NCI-H460 (cell line): ENCODE results near the gene SGO2. TPM values are rescaled to one million over a fixed set of nuclear protein-coding genes. Genes with fewer than 3 reads are reported as not detected.
"Not testable (repeated sequence)": the region's sequence is repeated elsewhere in the genome, so short reads cannot be mapped to it uniquely, and the experiment has no call there.

Experiments used
- DNase-seq: peaks from one replicate; pipeline ENCODE4 v3.0.0-alpha.2; 2016; ENCODE audit warnings: low read depth; ENCODE audit errors: extremely low read depth
- total RNA-seq: library from RNA; depleted of rRNA; stranded (reverse); fragments of >200 nt; shearing (Covaris generic); gene quantifications from 2 replicates; pipeline ENCODE4 v1.2.3, GENCODE V29; 2014

The SGO2 gene
- total RNA-seq, 1 experiment from 2014 or later: 20.9 TPM

GRCh38 chr2:200523158-200523557, 2.8 kb upstream of the SGO2 start:
- DNase-seq: no peak

DNA sequence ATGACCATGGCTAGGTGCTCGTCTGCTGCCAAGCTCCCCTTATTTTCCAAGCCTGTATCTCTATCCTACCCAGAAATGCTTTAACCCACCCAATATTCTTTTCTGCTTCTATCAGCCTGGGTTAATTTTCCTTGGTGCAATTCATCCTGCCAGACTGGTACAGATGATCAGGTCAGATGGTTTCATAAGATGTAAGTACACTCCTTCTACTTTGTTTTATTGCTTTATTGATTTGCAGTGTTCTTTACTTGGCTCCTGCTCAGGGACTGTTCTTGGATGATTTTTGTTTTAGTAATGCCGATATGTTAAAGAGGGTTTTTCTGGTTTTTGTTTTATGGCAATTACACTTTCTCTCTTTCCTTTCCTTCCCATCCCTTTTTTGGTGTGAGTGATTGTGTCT, 2.4 kb upstream of the SGO2 start:
- DNase-seq: no peak

- DNase-seq: no peak
Measured at GRCh38 chr2:200525066-200525465, 941 bp upstream of the SGO2 start.

- no peak for DNase-seq
Measured at GRCh38 chr2:200525551-200525881, 491 bp upstream of the SGO2 start.

DNA sequence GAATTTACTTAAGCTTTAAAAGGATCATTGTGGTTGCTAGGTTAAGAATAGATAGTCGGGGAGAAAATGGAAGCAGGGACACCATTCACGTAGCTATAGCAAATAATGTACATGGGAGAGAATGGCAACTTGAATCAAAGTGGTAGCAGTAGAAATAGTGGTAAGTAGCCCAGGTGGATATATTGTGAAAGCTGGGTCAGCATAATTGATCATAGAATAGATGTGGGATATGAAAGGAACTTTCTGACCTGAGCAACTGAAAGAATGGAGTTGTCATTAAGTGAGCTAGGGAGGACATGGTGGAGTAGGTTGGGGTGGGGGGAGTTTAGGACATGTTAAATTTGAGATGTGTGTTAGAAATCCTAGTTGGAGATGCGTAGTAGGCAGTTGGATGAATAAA, 2.2 kb downstream of the SGO2 start:
- no peak for DNase-seq

DNA sequence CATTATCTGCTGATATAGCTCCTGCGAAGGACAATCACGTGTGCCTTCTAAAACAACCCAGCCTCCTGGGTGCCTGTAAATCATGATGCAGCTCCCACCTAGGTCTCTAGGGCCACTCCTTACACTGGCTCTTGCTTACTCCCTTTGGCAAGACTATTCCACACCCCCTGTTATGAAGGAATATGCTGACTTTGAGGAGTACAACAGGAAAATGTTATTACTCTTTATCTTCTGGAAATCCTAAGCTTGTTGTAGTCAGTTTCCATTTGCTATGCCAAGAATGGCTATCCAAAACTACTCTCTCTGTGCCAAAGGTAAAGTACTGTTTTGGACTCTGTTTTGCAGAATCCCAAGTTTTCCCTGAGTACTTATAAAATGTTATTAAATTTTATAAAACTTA, 7.7 kb downstream of the SGO2 start:
- DNase-seq: no peak

DNA sequence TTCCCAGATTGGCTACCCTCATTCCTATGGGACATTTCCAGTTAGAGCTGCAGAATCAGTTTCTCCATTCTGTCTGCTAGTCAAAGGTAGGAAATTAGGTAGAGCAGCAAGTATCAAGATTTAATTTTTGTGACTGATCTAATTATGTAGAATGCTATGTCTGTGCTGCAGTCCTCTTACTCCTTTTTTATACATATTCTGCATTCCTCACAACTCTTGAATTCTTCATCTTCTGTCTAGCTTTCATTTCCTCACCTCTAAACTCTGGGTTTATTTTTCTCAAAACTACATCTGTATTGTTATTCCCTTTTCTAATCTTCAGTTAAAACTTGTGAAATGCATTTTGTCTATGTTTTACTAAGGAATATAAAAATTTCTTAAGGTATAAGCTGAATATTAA, 8.6 kb downstream of the SGO2 start:
- DNase-seq: no peak

DNA sequence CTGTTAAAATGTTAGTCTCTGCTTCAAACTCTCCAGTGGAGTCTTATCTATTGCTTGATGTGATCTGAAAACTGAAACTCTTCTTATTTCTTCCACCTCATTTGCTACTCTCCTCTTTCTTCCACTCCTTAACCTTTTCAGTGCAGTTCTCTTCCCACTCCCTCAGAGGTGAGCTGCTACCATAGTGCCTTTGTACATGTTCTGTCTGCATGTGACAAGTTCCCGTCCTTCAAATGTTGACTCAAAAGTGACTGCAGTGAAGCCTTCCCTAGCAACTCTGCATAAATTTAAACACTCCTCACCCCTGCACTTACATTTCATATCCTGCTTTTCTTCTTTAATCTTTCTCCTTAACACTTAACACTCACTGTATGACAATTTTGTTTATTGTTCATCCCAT, 12.1 kb downstream of the SGO2 start:
- no peak for DNase-seq

DNA sequence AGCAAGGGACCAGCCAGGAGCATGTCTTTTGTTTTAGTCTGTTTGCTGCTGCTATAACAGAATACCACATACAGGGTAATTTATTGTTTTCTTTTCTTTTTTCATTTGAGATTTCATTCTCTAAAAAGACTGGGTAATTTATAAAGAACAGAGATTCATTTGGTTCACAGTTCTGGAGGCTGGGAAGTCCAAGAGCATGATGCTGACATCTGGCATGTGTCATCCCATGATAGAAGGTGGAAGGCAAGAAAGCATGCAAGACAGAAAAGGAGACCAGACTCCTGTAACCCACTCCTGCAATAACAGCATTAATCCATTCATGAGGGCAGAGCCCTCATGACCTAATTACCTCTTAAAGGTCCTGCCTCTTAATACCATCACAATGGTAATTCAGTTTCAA, 14.8 kb downstream of the SGO2 start:
- DNase-seq: no peak

- not testable (repeated sequence) for DNase-seq
Measured at GRCh38 chr2:200566596-200566995, 40.6 kb downstream of the SGO2 start.

- no peak for DNase-seq
Measured at GRCh38 chr2:200567932-200568331, 41.9 kb downstream of the SGO2 start.

DNA sequence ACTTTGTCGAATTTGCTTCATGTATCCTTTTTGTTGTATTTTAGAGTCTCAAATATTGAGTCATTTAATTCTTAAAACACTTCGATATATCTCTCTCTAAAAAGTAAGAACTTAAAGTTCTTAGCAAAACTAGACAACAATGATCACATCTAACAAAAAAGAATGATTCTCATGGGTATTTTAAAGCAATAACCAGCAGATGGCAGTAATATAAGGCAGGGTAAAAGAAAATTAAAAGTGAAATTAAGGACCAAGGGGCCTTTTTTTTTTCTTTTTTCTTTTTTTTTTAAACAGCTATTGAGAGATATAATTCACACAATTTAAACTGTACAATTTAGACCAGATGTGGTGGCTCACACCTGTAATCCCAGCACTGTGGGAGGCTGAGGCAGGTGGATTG, 50.0 kb downstream of the SGO2 start:
- DNase-seq: peak; percentile 17

DNA sequence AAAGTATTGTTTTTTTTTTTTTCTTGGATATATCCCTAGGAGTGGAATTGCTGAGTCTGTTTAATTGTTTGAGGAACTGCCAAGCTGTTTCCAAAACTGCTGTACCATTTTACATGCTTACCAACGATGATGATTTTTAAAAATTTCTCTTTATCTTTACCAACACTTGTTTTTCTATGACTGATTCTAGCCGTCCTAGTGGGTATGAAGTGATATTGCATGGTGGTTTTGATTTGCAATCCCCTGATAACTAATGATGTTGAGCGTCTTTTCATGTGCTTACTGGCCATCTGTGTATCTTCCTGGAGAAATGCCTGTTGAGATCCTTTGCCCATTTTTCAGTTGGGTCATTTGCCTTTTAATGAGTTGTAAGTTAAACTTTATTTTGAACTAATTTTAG, 51.0 kb downstream of the SGO2 start:
- DNase-seq: no peak

DNA sequence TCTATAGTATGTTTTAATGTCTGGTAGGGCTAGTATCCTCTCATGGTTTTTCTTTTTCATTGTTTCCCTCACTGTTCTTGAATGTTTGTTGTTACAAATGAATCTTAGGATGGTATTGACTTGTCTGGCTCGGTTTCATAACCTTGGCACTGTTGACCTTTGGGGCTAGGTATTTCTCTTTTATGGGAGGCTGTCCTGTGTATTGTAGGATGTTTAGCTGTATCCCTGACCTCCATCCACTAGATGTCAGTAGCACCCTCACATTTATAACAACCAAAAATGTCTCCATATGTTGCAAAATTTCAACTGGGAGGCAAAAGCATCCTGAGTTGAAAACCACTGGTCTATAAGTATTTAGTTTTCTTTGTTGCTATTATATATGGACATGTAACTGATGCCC, 52.8 kb downstream of the SGO2 start:
- peak; percentile 45 for DNase-seq

DNA sequence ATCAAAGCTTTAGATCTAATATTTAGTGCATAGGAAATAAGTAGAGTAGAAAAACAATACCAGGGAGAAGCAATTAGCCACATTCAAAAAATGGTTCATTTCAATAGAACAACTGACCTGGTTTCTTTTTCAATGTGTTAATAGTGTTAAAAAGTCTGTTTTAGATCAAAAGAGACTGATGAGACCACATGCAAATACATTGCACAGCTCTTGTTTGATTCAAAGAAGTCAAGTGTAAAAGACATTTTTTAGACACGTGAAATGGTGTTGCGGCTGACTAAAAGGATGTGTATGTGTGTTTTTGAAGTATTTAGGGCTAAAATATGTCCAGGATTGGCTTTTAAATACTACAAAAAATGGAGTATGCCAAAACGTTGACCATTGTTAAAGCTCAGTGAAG, 58.6 kb downstream of the SGO2 start:
- no peak for DNase-seq

DNA sequence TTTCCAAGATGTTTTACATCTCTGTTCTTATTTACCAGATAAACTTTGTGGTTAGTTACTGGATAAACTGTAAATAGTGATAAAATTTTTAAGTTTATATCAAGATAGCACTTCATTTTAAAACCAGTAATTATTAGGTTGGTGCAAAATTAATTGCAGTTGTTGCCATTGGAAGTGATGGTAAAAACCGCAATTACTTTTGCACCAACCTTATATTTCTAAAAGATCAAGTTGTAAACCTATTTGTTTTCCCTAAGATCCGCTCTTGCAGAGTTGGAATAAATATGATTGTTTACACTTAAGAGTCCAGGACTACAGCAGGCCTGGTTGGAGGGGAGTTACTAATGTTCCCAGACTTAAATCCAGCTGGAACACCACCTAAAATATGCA, 59.3 kb downstream of the SGO2 start:
- no peak for DNase-seq

- no peak for DNase-seq
Measured at GRCh38 chr2:200585730-200586643, 60.0 kb downstream of the SGO2 start, which contains the start of gene AOX1. TSS of gene AOX1 (plus strand) at chr2:200586014. CDS start at chr2:200586109, 95 bp downstream.

- DNase-seq: no peak
Measured at GRCh38 chr2:200586644-200586975, 60.6 kb downstream of the SGO2 start.

- DNase-seq: no peak
Measured at GRCh38 chr2:200587007-200587616, 61.1 kb downstream of the SGO2 start.

DNA sequence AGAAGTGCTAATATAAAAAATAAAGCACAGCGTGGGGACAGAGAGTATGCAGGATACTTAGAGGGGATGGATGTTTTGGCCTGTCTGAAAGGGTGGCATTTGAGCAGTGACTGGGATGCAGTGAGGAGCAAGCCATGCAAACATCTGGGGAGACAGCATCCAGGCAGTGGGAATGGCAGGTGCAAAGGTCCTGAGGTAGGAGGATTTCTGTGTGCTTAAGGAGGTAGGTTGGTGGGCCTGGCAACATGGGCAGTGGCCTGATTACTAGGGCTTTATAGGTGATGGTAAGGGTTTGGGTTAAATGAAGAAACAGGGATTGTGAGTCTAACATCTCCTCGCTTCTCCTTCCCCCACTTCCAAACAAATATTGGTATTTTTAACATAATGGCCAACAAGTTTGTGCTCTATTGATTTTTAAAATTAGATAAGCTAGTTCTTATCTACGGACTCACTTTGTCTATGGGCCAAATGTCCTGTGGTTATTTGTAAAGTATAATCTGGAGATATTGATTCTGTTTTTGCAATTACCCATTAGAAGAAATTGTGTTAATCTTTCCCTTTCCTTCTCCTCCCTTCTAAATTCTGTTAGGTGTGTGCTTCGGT, 62.2 kb downstream of the SGO2 start:
- DNase-seq: no peak

- no peak for DNase-seq
Measured at GRCh38 chr2:200590090-200590489, 64.1 kb downstream of the SGO2 start.

DNA sequence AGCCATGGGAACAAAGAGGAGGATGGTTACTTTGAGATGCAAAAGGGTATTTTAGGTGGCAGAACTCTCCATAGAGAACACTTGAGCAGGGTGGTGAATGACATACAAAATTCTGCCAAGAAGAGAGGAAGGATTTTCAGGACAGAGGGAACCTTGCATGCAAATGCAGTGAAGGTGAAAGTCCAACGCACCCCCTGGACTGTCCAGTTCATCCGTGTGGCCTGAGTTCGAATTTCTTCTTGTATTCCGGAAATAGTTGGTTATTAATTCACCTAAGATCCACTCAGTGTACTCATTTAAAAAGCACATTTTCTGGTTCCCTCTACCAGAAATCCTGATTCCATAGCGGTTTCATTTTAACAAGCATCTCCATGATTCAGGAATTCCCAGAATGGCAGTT, 65.3 kb downstream of the SGO2 start:
- DNase-seq: no peak
